Right renal pelvis (tissue), 4 donors: ENCODE data around the gene ANO2. TPM values are rescaled to one million over a fixed set of nuclear protein-coding genes. Genes with fewer than 3 reads are reported as not detected.

ENCODE experiments used
- DNase-seq, 4 donors: peaks; one replicate each; pipeline ENCODE4 v3.0.0-alpha.2; 2013; ENCODE audit warnings: low read depth in 4 of 4, low spot score in 3 of 4, missing footprints in 1 of 4
- polyA plus RNA-seq, 4 donors: library from polyadenylated mRNA; unstranded; fragments of 120-200 nt; gene quantifications; one replicate each; pipeline ENCODE4 v1.2.1, GENCODE V29; 2013; ENCODE audit not compliant: insufficient read length in 4 of 4

ANO2 gene
- polyA plus RNA-seq, 4 donors = 3.0 to 4.6 (median 3.9) TPM

DNA sequence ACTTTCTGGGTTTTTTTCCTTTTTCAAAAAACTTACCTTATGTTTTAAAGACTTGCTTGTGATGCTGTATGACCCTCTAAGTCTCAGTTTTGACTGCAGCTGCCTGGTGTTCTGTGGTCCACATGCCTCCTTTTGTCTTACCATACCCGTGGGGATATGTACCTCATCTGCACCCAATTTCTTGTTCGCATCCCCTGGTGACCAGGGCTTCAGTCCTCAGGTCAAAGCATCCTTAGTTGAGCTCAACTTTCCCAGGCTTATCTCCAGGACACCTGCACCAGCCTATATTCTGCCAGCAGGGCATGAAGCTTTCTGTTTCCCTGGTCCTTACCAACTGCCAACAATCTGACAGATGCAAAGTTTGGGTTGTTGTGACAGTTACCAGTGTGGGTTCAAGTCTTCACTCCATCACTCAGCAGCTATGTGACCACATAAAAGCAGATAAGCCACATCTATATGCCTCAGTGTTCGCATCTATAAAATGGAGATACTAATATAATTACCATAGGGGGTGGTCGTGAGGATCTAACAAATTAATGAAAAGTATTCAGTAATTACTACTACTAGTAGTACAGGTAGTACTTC is 419.2 kb downstream of the ANO2 start:
- DNase-seq = no peak

DNA sequence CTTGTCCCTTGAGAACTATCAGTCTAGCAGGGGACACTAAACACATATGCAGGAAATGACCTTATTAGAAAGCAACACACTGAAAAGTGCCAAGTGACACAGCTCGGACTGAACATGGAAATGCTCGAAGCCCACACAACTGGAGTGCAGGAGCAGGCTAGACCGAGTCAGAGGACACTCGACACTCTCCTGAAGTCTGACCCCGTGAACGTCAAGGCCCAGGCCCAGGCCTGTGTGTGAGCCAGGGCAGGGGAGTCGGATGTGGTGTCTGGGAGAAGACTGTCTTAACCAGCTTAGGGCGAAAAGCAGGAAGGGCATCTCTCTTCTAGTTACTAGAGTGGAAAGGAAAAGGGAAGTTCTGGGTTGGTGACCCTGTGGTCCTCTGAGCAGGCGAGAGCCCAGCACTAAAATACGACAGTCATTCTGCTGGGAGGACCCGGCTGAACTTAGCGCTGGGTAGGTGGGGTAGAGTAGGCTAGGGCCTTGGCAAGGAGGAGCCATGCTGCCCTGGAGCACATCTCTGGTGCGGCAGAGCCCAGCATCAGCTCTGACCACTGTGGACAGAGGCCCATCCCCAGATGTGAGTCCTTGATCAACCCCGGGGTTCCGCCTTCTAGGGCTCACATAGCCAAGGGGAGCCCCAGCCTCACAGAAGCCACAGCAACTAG is 420.2 kb downstream of the ANO2 start:
- no peak for DNase-seq

DNA sequence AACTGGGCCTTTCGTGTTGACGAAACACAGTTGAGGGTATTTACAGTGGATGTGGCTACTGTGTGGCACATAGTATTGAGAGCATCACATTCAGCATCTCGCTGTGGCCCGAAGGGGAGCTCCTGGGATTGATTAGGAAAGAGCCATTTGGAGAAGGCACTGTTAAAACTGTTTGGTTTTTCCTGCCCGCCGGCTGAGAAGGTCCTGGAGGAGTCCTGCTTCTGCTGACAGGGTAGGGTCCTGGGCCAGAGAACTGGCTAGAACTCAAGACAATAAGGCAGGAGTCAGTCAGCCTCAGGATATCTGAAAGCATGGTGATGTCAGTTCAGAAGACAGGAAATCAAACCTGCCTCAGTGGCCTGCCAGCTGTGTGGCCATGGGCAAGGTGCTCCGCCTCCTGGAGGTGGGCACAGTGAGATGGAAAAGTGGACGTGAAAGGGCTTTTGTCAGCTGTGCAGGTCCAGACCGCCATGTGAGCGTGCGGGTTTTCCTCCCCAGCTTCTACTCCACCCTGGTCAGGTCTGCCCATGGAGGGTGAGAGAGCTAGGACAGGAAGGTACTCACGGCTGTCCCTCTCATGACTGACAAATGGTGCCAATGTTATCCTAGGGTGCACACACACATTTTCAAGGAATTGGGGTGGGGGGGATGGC is 420.8 kb downstream of the ANO2 start:
- no peak for DNase-seq

DNA sequence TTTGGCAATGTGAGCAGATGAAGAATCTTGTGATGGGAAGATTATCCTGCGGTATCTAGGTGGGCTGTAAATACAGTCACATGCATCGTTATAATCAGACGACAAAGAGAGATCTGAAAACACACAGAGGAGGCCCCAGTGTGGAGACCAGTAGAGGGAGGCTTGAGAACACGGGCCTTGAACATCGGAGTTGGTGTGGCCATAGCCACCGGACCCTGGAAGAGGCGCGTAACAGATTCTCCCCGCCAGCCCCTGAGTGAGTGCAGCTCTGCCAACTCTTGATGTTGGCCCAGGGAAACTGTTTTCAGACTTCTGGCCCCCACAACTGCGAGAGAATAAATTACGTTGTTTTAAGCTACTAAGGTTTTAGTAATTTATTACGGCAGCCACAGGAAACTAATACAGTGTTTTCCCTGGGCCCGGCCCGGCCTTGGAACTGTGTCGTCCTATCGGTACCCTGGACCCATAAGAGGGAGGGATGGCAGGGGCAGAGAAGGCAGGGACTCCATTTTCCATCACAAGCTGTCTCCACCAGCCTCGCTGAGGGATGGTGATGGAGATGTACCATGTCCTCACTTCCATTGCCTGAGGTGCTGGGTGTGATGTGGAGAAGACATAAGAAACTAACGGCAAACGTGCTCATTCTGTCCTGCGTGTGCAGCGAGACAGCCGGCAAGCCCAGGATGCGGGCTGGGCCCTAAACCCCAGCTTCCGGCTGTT is 421.5 kb downstream of the ANO2 start:
- no peak for DNase-seq

DNA sequence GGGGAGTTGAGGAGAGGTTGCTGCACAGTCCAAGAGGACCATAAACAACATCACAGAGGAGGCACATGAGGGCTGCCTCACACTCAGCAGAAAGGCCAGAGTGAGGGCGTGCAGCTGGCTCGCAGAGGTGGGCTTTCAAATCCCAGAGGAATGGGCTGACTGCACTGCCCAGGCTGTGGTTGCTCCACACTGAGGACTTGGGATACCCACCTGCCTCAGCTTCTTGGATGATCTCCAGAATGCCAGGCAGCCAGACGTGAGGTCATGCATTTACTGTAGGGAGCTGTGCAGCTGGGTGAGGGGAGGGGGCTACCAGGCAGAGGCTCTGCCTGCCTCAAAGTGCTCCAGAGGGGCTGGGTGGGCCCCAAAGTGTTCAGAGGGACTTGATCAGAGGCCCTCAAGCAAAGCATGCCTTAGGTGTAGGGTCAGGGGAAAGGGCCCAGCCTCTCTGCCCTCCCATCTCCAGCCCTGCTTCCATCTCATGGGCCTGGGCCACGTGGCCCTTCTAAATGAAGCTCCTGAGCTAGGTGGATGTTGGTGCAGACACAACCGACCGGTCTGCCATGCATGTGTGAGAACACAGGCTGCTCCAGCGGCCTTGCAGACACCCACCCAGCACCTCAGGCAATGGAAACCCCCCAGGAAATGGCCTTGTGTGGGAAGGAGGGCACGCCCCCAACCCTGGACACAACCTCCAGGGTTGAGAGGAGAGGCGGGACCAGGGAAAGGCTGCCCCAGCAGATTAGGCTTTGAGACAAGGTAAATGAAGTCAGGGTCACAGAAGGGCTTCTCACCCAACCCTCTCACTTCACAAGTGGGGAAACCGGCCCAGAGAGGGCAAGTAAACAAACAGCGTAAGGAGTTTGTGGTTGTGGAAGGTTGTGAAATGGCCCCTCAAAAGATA is 422.4 kb downstream of the ANO2 start:
- no peak for DNase-seq

DNA sequence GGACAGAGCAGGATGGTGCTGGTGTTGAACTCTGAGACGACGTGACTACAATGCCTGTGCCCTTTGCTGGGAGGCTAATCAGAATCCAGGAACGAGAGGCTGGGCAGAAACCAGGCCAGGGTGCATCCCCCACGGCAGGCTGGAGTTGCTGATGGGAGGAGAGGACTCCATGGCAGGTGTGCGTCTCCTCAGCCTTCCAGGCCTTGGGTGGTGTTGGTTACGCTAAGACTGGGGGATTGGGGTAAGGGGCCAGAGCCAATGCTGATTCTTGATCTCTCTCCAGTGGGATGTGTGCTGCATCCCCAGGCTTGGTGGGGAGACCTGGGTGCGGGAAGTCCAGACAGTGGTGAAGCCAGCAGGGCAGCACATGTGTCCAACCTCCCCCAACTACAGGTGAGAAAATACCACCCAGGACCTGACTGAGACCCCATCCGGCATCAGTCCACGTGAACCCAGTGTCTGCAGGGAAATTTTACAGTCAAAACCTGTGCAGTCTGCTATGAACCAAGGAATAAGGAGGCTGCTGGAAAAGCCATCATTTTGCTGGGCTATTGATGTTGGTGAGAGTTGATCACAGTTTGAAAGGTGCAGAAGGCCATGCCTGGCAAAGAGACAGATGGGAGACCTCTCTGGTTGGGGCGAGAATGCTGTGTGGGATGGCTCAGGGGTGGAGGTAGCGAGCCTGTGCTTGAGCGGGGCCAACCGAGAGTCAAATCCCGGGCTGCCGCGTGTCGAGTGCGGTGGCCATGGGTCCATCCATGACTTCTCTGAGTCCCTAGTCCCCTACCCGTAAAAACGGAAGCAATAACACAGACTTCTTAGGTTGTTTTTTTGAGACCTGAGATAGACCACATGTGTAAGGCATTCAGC is 423.4 kb downstream of the ANO2 start:
- DNase-seq = no peak

DNA sequence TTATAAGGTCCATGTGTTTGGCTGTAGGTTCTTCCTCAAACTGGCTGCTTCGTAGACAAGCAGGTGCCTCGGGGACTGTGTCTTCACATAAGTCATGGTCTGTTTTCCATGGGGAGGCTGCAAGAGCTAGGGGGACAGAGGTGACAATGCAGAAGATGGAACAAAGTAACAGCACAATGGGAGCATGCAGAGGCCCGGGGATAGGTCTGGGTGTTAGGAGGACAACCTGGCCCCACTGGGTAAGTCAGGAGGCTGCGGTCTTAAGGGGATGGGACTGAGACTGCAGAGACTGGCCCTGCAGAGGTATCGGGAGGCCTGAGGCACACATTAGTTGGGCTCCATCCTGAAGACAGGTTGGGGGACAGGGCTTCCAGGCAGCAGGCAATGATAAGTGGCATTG is 424.2 kb downstream of the ANO2 start:
- no peak for DNase-seq

DNA sequence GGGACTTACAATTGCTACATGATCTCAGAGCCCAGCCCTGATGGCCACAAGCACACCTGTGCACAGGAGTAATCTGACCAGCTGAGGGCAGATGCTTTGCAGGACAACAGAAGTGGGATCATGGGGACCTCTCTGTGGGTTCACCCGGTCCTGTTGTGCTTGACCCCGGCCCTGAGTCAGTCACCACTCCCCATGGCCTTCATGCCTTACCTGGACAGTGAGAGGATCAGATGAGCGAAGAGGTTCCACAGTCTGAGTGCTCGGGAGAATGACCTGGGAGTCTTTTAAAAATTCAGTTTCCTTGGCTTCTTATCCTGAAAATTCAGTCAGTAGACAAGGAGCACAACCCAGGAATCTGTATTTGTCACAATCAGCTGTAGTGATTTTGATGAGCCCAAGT is 425.0 kb downstream of the ANO2 start:
- no peak for DNase-seq

DNA sequence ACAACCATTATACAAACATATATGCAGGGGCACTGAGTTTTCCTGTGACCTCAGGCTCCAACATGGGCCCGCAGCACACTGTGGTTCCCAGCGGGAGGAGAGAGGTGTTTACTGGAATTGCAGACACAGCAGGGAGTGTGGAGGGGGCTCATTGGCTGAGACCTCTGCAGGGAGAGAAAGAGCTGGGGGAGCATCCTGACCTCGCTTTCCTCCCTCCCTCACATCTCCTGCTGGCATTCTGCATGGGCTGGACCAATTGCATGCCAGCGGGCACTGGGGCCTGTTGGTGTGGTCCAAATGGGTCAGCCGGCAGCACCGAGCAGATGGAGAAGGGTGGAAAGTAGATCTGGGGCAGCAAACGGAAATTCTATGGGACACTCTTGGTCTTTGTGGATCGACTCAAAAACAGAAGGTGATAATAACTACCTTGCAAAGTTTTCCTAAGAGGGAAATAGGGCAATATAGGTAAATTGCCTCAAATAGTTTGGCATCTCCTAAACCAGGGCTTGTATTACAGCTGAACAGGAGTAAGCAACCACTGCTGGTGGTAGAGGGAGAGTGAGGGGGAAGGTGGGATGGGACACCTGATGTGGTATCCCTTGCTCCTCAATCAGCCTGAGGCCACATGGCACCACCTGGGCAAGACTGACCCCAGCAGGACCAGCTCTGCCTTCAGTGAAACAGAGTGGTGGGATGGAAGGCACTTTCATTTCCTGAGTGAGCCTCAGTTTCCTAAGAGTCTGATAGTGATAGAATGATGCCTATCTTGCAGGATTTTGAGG is 426.3 kb downstream of the ANO2 start:
- DNase-seq = no peak

DNA sequence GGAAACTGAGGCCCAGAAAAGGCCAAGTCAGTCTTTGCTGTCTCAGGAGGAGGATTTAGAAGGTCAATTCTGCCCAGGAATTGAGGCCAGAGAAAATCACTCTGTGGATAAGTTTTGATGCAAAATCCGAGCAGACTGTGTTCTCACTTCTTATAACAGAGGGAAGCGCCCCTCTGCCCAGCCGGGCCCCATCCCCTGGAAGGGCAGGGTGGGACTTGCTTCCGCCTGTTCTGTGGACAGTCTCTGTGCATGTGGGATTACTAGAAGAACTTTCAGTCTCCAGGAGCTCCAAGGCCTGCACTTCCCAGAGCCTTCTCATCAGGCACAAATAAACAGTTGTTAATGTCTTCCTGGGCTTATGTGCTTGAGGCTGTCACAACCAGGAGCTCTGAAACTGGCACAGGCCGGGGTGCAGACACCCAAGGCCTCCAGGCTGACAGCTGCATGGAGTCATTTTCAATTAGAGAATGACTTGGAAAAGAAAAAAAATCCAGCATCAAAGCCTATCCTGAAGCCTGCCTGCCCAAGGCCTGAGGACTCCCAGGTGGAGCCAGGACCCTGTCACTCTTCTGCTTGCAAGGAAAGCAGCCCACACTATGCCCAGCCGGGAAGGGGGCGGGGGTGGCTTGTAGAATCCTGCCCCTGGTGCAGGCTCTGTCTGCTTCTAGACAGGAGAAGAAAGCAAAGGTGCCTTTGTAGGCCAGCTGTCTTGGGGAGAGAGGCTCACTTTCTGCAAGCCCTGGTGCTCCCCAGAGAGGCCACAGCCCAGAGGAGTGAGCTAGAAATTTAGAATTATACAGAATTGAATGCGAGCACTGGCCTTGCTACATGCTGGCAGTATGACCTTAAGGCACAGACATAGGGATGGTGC is 428.5 kb downstream of the ANO2 start:
- DNase-seq = no peak

DNA sequence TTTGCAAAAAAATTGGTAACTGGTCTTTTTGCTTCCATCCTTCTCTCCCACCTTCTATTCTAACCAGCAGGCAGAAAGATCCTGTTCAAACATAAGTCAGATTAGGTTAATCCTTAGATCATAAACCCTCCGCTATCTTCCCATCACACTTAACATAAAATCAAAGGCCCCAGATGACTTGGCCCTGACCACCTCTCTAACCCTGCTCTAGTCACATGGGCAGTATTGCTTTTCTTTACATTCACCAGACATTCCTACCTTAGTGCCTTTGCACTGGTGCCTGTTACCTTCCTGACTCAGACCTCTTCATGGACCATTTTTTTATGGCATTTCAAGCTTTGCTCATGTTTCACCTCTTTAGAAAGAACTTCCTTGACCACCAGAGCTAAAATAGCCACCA is 429.6 kb downstream of the ANO2 start:
- no peak for DNase-seq

DNA sequence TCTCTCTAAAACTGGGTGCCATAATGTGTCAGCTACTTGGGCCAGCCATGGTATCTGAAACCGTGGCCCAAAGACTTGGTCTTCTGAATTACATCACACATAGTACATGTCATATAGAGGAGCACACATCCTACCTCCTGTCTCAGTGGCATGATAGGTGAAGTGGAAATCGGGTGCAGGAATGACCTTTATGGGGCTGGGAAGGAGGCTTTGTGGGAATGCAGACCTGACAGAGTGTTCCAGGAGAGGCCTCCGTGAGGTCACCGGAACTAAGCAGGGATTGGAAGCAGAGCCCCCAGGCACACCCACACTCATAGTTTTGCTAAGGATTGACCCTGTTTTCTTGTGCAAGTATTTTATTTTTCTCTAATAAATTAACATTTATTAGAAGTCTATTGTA is 430.5 kb downstream of the ANO2 start:
- DNase-seq = no peak

DNA sequence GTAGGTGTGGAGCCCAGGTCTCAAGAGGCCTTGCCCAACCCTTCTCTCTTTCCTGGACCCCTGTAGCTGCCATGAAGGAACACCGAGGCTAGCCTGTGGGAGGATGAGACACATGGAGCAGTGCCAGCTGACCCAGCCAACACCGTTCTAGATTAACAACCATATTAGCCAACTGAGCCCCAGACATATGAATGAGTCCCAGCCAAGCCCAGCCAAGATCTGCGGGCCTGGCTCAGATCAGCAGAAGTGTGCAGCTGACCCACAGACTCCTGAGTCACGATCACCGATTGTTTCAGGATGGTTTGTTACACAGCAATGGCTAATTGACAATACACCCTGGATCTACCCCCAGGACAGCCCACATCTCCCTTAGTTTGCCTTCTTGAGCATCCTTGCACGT is 431.0 kb downstream of the ANO2 start:
- no peak for DNase-seq

DNA sequence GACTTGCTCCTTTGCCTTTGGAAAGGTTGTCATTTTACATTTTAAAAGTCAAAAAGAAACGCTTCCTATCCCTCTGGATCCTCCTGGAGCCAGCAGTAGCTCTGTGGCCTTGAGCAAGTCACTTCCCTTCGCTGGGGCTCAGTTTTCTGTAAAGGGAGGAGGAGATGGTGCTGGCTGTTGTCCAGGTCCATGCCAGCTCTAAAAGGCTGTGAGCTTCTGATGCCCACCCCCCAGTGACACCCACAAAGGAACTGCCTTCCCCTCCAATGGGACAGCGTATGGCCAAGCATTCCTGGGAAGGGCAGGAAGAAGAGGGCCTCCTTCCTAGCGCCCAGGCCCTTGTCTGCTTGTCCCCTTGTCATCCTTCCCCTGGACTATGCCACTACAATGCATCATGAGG is 431.7 kb downstream of the ANO2 start:
- DNase-seq = no peak
